GM19025 (cell line): Measurements from ENCODE around the gene LRRC63.
"Not testable (repeated sequence)": the region's sequence is repeated elsewhere in the genome, so short reads cannot be mapped to it uniquely, and the experiment has no call there.

Experiments used
- ATAC-seq: cut with Tn5 transposase; IDR thresholded peaks from one replicate; pipeline ENCODE4 v1.9.1; 2021; ENCODE audit warnings: mild to moderate bottlenecking, low read depth, moderate library complexity; ENCODE audit not compliant: unreplicated experiment

Gene LRRC63

DNA sequence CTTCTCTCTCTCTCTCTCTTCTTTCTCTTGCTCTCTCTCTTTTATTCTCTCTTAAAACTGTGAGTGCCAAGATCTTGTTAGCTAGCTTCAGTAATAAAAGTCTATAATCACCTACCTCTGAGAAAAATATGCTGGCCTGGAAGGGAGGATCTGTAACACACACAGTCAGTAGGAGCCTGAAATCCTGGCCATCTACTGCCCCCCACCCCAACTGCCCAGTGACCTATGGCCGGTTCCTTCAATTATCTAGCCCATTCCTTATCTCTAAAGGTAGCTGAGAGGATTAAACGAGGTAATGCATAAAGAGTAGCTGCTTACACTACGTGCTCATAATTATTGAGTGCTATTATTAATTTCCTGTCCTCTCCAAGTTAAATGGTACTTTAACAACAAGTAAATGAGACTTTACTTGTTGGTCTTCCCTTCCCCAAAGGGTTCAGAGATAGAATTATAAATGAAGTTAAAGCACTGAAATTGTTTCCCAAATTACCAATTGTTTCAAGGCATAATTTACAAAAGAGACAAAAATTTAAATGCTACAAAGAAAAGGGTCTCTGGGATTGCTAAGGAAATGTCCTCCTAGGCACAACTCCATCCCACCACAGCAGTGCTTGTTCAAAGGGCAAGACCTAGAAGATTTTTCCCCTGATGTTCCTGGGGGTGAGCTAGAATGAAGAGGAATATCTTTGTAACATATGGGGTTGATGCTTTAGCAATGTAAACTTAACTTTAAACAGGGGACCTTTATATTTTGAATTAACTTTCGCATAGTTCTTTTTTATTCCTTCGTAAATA, 31.6 kb upstream of the LRRC63 start:
- ATAC-seq: no peak

DNA sequence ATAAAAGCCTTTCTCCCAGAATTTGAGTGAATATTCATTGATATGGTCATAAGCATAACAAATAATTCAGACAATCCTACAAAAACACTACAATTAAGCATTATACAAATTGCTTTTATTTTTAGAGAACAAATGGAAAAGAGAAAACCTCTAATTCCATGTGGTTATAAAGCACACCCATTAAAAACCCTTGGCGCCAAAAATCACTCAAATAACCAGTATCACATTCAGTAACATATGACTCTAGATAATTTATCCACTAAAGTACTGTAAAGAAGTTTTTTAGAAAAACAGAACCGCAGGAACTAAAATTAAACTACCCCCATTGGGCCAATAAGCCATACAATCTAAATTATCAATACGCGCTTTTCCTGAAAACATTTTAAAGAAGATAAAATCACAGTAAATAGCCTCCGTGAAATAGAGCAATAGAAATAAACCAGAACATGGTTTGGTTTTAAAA, 30.3 kb upstream of the LRRC63 start:
- ATAC-seq: no peak

DNA sequence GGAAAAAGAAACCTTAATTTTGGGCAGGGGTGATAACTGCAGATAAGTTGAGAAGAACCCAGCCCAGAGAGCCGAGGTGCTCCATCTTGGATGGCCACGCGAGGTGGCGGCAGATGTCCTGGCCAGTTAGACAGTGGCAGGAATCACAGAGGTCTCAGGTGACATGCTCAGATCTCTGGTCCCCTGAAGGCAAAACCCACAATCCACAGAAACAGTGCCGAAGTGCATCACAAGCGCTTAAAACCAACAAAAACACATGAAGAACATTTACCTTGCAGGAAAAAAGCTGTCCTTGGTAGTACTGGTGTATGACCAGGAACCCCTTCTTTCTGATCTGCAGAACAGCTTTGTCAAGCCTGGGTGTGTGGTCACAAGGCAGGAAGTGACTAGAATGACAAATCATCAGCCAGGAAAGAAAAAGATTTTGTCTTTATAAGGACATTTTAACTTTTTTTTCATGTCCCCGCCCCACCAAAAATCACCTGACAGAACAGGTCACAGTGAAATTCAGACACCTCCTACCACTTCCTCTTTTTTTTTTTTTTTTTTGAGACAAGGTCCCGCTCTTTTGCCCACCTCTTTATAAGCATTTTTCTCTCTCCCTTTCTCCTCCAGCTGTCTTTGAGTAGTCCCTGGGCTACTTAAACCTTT, 29.8 kb upstream of the LRRC63 start, which contains the start of gene LCP1:
Gene LCP1, minus strand, starts transcription at position 338 of the 651 bp plus-strand sequence. CDS start 22,515 bp downstream, outside the sequence.
- peak; percentile 64 for ATAC-seq

DNA sequence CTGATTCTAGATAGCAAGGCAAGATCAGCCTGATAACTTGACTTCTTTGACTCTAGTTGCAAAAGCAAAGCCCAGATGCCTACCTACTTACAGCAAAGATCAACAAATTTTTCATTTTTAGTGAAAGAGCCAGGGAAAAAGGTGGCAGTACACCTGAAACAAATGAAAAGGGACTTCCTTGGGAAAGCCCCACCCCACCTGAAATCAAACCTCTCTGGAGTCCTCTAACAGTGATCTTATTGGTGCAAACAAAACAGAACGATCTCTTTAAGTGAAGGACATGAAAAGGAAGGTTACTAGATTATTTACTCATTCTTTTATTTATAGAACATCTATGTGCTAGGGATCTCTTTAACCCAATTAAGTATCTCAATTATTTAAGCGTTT, 29.2 kb upstream of the LRRC63 start:
- ATAC-seq: no peak

DNA sequence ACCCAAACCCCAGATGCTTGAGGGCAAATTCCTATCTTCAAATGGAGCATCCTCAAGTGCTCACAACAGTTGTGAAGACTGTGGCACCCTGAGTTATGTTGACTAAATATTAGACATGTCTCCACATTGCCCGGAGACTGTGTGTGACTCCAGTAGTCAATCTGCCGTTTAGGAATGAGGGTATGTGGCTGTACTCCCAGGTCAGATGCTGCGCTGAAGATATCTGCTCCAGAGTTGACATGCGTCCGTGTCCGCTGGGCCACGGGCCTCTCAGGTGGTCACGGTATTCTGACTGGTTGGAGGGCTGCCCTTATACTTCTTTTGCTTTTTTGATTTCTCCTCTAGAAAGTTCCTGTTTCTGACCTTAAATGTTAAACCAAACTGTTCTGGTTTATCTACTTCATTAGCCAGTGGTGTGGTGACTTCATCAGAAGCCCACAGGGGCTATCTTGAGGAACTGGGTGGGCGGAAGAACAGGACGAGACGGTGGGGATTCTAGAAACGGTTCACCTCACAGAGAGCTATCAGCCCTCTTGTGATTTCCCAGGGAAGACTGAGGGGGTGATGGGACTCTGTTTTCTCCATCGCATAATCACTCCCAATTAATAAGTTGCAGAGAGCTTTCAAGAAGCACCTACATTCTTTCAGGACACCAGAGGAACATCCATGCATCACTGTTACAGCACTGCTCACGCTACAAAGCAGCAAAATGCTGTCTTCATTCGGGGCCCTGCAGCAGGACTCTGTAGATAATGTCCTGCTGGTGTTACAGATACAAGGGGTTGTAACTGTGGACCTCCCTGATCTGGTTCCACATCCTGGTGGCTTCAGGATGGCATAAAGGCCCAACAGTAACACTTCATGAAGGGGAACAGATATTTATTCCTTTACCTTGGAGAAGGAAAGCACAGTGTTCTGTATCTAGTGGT, 28.4 kb upstream of the LRRC63 start:
- no peak for ATAC-seq

DNA sequence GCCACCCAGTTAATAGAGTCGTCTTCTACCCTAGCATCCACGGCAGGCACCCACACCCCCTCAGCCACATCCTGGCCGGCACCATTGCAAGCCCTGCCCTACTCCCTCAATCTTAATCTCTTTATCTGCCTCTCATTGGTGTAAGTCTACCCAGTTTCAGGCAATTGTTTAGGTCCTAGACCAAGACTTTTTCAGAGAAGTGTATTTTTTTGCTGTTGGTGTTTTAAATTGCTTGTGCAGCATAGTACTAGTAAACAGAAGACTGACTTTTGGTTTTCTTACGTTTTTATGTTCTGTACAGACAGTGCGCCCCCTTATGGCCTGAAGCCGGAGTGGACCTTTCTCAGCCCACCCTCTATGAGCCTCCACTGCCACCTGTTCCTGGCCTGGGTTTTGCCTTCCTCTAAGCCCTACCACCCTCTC, 27.4 kb upstream of the LRRC63 start:
- ATAC-seq: peak; percentile 36

DNA sequence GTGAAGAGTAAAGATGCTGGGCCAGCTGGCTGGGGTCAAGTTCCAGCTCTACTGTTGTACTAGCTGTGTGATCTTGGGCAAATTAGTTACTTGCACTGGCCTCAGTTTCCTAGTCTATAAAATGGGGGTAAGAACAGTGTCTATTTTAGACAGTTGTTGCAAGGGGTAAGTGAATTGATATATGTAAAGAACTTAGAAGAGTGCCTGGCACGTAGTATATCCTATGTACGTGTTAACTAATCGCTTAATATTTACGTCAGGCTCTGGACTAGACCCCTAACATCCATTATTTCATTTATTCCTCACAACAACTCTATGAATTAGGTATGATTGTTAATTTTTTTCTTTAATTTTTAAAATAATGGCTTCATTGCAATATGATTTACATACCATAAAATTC, 26.1 kb upstream of the LRRC63 start:
- no peak for ATAC-seq

DNA sequence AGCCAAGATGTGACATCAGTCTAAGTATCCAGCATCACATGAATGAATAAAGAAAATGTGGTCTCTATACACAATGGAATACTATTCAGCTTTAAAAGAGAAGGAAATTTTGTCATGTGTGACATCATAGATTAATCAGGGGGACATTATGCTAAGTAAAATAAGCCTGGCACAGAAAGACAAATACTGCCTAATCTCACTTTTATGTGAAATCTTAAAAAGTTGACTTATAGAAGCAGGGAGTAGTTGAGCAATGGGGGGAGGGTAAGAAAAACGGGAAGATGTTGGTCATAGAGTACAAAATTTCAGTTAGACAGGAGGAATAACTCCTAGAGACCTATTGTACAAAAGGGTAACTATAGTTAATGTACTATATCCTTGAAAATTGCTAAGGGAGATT, 19.3 kb upstream of the LRRC63 start:
- no peak for ATAC-seq

DNA sequence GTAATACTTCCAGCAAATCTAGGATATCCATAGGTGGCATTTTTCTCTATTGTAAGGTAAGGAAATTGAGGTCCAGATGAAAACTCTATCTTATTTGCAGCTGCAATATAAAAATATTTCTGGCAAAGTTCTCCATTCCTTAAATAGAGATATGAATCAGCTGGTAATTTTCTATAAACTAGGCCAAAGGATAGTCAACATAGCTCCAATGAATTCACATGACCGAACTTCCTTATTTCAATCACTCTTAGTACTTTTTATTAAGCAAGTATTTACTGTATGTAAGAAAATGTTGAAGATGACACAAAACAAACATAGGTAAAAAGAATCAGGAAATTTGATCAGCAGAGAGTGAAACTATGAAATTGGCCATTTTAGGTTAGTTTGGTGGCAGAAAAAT, 16.7 kb upstream of the LRRC63 start:
- ATAC-seq: no peak

DNA sequence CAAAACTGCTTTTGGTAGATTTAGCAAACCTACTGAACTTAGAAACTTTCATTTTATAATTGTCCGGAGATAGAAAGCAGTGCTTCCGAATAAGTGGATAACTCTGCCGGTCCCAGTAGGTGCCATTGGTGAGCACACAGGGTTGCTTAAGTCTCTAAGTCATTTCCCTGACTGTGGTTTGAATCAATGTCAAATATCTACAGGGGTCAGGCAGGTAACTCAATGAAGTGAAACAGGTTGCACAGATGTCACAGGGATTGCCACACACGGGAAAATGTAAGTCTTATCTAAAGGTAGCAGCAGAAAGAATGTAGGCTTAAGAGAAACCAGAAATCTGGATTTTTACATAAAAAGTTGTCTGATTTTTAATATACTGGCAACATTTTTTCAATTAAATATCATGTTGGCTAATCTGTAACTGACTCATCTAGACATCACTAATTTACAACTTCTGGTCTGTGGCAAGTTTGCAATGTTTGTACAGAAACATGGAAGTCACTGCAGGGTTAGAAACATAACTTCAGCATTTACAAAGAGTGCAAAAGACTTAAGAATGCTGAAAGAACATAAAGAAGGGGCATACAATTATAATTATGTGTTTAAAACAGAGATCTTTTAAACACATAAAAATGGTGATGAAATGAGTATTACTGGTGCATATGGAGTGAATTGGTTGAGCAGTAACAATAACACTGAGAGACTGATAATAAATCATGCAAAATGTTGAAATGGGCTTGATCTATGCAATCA, 14.3 kb upstream of the LRRC63 start:
- ATAC-seq: no peak

DNA sequence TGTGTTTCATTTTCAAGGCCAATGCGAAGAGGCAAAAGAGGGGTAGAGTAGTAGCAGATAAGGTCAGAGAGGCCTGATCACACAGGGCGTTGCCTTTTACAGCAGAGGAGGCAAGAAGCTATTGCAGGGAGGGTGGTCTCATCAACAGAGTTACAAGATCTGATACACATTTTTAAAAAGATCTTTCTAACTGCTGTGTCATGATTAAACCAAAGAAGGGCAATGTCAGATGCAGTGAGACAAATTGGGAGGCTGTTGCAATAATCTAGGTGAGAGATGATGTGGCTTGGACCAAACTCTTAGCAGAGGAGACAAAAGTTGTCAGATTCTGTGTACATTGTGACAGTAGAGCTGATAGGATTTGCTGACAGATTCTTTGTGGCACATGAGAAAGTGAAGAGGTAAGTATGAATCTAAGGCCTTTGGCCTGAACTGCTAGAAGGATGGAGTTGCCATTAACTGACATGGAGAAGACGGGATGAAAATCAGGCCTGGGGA, 13.0 kb upstream of the LRRC63 start:
- no peak for ATAC-seq

DNA sequence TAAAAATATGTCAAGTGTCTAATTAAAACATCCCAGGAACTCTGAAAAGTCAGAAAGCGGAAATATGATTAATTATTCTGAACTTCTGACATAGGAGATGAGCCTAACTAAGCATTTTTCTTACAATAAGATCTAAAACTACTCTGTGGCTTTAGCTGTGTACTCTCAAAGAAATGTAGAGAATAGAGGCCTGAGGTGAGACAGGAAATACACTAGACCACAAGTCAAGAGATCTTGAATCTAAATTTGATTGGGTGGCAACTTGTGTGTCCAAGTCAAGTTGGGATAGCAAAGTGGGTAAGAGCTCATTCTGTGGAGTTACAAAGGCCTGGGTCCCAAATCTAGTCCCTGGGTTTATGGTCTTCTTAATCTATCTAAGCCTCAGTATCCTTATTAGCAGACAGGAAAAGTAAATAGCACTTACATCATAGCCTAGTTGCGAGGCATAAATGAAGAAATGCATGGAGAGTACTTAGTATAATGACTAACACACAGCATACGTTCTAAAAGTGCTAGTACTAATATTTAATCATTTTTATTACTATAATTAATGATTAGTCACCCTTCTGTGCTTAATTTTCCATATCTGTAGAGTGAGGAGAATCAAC, 9.4 kb upstream of the LRRC63 start:
- ATAC-seq: no peak

DNA sequence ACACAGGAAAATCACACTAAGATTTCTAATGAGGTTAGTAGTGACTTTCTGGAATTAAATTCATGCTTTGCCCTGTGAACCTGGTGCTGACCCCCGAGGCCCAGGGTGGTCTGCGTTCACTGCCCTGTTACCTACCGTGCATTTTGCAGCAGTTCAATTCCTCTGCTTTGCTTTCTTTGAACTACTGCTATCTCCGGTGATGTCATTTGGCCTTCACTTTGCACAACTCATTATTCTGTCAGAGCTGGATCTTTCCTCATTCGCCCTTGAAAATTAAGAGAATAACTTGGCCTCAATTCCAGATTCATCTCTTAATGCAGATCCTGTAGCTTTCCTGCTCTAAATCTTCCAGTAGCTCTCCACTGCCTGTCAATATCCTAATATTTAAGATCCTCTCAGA, 8.8 kb upstream of the LRRC63 start:
- ATAC-seq: no peak

DNA sequence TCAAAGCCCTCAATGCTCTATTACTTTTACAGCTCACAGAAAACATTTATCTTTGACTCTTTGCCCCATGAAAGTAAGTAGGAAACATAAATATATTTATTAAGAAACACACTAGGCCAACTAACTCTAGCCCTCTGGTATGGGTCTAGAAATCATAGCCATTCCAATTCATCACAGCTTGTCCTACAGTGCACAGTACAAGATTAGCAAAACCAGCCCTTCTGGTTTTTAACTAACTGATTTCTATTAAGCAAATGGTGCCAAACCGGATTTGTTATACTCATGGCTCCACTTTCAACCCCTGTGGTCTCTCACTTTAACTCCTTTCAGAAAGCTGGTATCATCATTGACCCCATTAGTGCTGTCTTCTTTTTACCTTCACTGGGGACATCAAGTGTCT, 5.6 kb upstream of the LRRC63 start:
- ATAC-seq: no peak

DNA sequence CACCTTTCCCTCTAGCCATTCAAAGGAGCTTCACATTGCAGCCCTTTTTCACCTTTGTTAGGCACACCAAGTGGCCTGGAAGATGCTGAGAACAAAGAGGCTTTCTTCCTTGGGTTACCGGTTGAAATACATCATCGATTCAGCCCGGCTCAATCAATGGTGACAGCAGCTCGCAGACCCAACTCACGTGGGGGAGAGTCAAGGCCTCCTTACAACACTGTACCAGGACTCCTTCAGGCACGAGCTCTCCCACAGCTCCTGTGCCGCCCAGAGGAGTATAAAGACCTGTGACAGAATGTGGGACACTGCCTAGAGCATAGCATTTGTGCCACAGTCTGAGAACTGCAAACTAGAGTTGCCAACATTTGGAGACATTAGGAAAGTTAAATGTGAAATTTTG, 3.9 kb upstream of the LRRC63 start:
- no peak for ATAC-seq

DNA sequence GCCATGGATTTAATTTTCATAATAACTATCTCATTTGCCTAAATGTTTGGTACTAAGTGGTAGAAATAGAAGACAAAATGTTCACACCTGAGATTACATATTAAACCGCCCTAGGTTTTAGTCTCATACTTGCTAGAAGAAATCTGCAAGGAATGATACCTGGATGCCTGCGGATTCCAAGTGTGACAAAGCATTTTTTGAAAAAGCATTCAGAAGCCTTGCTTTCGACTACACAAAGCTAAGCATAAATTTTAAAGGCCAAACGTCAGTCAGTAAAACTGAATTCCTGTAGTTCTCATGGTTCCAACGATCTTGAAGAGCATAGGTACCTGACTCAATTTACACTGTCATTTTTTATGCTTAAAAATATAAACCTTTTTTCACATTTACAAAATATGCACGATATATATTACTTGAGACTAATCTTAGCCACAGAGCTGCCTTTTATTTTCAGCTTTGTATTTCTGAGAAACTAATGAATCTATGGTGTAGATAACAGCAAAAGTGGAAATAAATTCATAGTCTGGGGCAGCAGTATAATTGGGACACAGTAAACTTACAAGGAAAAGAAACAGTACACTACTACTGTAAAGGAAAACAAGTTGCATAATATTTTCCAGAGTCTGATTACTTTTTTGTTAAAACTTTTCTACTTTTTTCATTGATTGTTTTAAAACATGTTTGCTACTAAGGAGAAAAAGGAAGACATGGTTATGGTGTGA, 1.2 kb upstream of the LRRC63 start:
- ATAC-seq: no peak

DNA sequence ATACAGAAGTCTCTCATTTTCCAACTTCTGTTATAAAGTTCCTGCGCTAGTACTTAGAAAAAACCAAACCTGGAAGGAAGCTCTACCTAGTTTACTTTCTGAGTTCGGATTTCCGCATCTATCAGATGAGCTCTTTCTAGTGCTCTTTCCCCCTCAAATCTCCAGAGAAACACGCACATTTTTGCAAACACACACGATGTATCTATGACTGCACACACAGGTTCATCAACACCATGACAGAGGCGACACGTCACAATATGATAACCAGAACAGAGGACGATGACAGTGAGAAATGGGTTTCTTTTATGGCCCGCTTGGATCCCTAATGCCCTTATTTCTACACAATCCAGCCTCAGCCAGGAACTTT, 629 bp upstream of the LRRC63 start:
- ATAC-seq: peak; percentile 18

DNA sequence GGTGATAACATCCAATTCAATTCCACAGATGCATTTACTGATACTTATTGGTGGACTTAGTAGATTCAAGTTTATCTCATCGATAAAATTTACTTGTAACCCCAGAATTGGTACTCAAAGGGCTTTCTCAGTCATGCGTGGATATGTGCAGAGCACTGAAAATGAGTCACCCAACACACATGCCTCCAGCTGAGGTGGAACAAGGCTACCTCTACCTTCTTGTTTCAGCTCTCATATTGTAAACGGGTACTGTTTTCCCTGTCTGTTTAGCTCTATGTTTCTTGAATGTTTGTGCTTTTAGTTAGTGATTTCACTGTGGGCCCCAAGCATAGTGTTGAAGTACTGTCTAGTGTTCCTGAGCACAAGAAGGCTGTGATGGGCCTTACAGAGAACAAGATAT, 1.5 kb downstream of the LRRC63 start:
- ATAC-seq: no peak

DNA sequence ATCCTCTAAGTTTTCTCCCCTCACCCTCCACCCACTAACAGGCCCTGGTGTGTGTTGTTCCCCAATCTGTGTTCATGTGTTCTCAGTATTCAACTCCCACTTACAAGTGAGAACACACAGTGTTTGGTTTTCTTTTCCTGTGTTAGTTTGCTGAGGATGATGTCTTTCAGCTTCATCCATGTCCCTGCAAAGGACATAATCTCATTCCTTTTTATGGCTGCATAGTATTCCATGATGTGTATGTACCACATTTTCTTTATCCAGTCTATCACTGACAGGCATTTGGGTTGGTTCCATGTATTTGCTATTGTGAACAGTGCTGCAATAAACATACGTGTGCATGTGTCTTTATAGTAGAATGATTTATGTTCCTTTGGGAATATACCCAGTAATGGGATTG, 3.0 kb downstream of the LRRC63 start:
- not testable (repeated sequence) for ATAC-seq
